GM13976 (cell line): Measurements from ENCODE around the gene CEP152.

Experiments used
- DNase-seq: peaks from one replicate; pipeline ENCODE4 v3.0.0; 2012; ENCODE audit warnings: low spot score
- in situ Hi-C: fragments of 300-500 bp; cut with MboI; formaldehyde crosslinking; loops from one replicate; pipeline ENCODE4 v1.12.0; 2022; ENCODE audit warnings: low sequenced_read_pairs, mixed read lengths, inconsistent platforms; ENCODE audit not compliant: unreplicated experiment
- TF ChIP-seq, protein P1 (sequence below): IDR thresholded peaks from 2 replicates; pipeline ENCODE4 v1.5.1; 2012; ENCODE audit warnings: borderline replicate concordance, mild to moderate bottlenecking; ENCODE audit not compliant: insufficient read depth; ENCODE audit errors: extremely low read depth, missing control alignments, control extremely low read depth

CEP152 gene

DNA sequence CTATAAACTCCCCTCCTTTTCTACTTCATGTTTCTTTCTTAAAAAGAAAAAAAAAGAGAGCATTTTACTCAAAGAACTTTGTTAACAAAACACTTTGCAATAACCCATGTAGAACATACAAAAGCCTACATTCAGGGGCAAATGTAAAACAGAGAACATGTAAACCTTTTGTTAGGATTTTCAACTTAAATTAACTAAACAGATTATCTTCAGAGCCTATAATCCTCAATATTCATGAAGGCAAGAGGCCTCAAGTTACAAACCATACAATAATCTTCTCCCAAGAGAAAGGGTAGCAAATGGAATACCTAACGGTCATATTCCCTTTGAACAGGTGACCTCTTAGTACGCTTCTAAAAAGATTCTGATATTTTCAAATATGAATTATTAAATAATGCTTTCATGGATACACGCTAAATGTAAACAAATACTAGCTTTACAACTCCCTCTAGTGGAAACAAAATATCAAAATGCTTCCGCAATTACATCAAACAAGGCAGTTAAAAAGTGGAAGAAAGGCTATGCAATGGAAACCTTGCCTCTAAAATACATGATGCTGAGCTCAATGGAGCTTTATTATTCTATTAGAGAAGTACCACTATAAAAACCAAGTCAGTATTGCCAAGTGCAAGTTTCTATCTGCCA lies 9.9 kb downstream of the CEP152 start:
- TF ChIP-seq, protein P1, sequence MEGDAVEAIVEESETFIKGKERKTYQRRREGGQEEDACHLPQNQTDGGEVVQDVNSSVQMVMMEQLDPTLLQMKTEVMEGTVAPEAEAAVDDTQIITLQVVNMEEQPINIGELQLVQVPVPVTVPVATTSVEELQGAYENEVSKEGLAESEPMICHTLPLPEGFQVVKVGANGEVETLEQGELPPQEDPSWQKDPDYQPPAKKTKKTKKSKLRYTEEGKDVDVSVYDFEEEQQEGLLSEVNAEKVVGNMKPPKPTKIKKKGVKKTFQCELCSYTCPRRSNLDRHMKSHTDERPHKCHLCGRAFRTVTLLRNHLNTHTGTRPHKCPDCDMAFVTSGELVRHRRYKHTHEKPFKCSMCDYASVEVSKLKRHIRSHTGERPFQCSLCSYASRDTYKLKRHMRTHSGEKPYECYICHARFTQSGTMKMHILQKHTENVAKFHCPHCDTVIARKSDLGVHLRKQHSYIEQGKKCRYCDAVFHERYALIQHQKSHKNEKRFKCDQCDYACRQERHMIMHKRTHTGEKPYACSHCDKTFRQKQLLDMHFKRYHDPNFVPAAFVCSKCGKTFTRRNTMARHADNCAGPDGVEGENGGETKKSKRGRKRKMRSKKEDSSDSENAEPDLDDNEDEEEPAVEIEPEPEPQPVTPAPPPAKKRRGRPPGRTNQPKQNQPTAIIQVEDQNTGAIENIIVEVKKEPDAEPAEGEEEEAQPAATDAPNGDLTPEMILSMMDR = peak; percentile 9
- in situ Hi-C loops = loop anchor here (25.0 kb wide), 1 partner anchor 439 kb away; no protein-coding TSS in a partner anchor
- DNase-seq = no peak

GRCh38 chr15:48800245-48800644 lies 10.6 kb downstream of the CEP152 start:
- in situ Hi-C loops = loop anchor here (25.0 kb wide), 1 partner anchor 438 kb away; no protein-coding TSS in a partner anchor
- no peak for DNase-seq
- TF ChIP-seq, protein P1 = no peak

GRCh38 chr15:48798319-48798718 lies 12.6 kb downstream of the CEP152 start:
- TF ChIP-seq, protein P1 = no peak
- no peak for DNase-seq
- in situ Hi-C loops = no loop called here

- in situ Hi-C loops = no loop called here
These were observed 13.9 kb downstream of the CEP152 start for GRCh38 chr15:48796930-48797329.

DNA sequence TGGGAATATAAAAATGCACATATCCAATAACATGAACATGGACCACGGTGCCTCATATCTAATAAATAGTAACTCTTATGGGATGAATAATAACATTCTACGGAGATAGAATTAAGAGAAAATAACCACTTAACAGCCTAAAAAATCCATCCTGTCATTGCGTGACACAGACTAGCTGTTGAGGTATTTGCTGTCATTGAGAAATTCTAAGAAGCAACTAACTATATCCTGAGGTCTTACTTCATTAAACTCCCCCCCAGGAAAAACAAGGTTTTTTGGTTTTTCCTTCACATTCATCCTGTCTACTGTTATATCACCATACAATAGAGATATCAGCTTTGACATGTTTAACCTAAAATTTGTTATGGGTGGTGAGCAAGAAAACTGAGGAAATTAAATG lies 14.3 kb downstream of the CEP152 start:
- TF ChIP-seq, protein P1 = no peak
- in situ Hi-C loops = no loop called here
- no peak for DNase-seq

More at GRCh38 chr15:48796930-48797329, 13.9 kb downstream of the CEP152 start:
- no peak for DNase-seq
- TF ChIP-seq, protein P1 = no peak

DNA sequence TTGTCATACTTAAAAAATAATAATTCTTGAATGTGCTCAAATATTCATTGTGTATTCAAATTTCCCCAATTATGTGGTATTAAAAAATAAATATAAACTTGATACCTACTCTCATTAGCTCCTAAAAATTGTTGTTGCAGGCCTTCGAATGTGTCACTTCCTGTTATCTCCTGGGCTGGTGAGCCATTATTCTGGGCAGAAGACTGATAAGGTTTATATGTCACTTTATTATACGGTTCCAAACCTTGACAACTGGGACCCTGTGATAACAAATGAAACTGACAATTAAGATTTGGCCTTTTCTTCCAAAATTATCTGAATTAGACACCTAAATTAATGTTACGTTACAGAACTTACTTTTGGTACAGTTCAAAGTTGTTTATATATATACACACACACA lies 15.0 kb downstream of the CEP152 start:
- DNase-seq = no peak
- TF ChIP-seq, protein P1 = no peak
- in situ Hi-C loops = no loop called here
